MCF 10A (cell line): Measurements from ENCODE around the gene ANKRD23. TPM values are rescaled to one million over a fixed set of nuclear protein-coding genes. Genes with fewer than 3 reads are reported as not detected.

Experiments used
- BruUV-seq: library from RNA; stranded (reverse); fragments of 400-500 nt; replicated peaks from 2 replicates; lab custom pipeline; 2021; lab: Mats Ljungman, UMichigan
- CTCF ChIA-PET: fragments of 300-600 bp; sonication (Branson Sonifier 250); formaldehyde crosslinking; extraction: SDS; loops from one replicate; lab custom pipeline; 2021; ENCODE audit warnings: antibody characterized with exemption, inconsistent platforms; lab: Yijun Ruan, JAX
- POLR2A ChIA-PET: fragments of 300-600, 350-650 bp; sonication (Branson Sonifier 250); formaldehyde crosslinking; extraction: SDS; loops from one replicate; lab custom pipeline; 2020; ENCODE audit warnings: antibody characterized with exemption, inconsistent platforms; lab: Yijun Ruan, JAX
- DNase-seq: peaks from one replicate; pipeline ENCODE4 v3.0.0-alpha.2; 2018; ENCODE audit not compliant: unreplicated experiment
- H3K27ac Mint-ChIP-seq: one replicate; pipeline ENCODE4 v1.8.0; 2022; ENCODE audit warnings: mild to moderate bottlenecking, low read depth, mixed read lengths; ENCODE audit not compliant: unreplicated experiment
- H3K27me3 Mint-ChIP-seq: one replicate; pipeline ENCODE4 v1.8.0; 2022; ENCODE audit warnings: mixed read lengths; ENCODE audit not compliant: insufficient read depth, unreplicated experiment
- H3K36me3 Mint-ChIP-seq: one replicate; pipeline ENCODE4 v1.8.0; 2022; ENCODE audit warnings: mild to moderate bottlenecking, moderate library complexity, mixed read lengths; ENCODE audit not compliant: insufficient read depth, unreplicated experiment
- H3K4me1 Mint-ChIP-seq: one replicate; pipeline ENCODE4 v1.8.0; 2022; ENCODE audit warnings: mixed read lengths; ENCODE audit not compliant: insufficient read depth, unreplicated experiment
- H3K4me3 Mint-ChIP-seq: one replicate; pipeline ENCODE4 v1.8.0; 2022; ENCODE audit warnings: mild to moderate bottlenecking, moderate library complexity, mixed read lengths; ENCODE audit not compliant: unreplicated experiment
- H3K9me3 Mint-ChIP-seq: one replicate; pipeline ENCODE4 v1.8.0; 2022; ENCODE audit warnings: mixed read lengths; ENCODE audit not compliant: unreplicated experiment
- intact Hi-C: fragments of 100-400 bp; cut with micrococcal nuclease; formaldehyde crosslinking; loops from 2 replicates; pipeline ENCODE4 v1.14.1; 2022
- total RNA-seq: library from RNA; stranded (reverse); gene quantifications from 2 replicates; pipeline ENCODE4 v1.2.3, GENCODE V29; 2022
- TF ChIP-seq, protein P1 (sequence below): fragments of 200-600 bp; IDR thresholded peaks from one replicate; pipeline ENCODE4 v1.8.0; 2022; ENCODE audit warnings: antibody characterized with exemption, mild to moderate bottlenecking; ENCODE audit not compliant: unreplicated experiment

Gene ANKRD23
- total RNA-seq, 1 experiment from 2014 or later = 3.4 TPM

- no peaks in the 10 kb centered on the region for H3K27me3 Mint-ChIP-seq
- no peak for DNase-seq
- POLR2A ChIA-PET = interaction anchor here (1.4 to 1.5 kb wide), 2 partner anchors 10 to 18 kb away, joined by 3 to 4 read pairs; no protein-coding TSS in a partner anchor
- BruUV-seq = no TSS peak
- no peak overlapping the region for H3K4me3 Mint-ChIP-seq
- peaks cover 53% of the 10 kb centered on the region for H3K36me3 Mint-ChIP-seq
- H3K9me3 Mint-ChIP-seq = no peaks in the 10 kb centered on the region
- peaks cover 14% of the 10 kb centered on the region for H3K4me1 Mint-ChIP-seq
- intact Hi-C loops = no loop called here
- H3K27ac Mint-ChIP-seq = no peak overlapping the region
- CTCF ChIA-PET = interaction anchor here (0.6 kb wide), 2 partner anchors 8 to 33 kb away, joined by 3 to 4 read pairs; no protein-coding TSS in a partner anchor
- TF ChIP-seq, protein P1, sequence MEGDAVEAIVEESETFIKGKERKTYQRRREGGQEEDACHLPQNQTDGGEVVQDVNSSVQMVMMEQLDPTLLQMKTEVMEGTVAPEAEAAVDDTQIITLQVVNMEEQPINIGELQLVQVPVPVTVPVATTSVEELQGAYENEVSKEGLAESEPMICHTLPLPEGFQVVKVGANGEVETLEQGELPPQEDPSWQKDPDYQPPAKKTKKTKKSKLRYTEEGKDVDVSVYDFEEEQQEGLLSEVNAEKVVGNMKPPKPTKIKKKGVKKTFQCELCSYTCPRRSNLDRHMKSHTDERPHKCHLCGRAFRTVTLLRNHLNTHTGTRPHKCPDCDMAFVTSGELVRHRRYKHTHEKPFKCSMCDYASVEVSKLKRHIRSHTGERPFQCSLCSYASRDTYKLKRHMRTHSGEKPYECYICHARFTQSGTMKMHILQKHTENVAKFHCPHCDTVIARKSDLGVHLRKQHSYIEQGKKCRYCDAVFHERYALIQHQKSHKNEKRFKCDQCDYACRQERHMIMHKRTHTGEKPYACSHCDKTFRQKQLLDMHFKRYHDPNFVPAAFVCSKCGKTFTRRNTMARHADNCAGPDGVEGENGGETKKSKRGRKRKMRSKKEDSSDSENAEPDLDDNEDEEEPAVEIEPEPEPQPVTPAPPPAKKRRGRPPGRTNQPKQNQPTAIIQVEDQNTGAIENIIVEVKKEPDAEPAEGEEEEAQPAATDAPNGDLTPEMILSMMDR = no peak
Measured at GRCh38 chr2:96824079-96824870, 19.5 kb downstream of the ANKRD23 start.

DNA sequence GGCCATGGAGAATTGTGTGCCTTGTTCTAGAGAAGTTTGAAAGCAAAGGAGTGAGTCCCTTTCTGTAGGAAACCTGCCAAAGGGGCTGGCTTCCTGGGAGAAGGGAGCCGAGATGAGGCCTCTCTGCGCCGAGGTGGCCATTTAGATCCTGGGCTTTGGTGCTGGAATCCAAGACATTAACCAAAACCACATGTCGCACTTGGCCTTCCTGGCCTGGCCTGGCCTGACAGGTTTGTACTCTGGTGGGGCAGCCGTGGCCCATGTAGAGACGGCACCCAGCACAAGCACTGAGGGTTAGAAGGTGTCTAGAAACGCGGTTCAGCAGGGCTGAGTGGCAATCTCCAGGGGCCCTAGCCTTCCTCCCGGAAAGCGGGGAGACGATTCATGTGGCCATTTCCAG is 20.6 kb downstream of the ANKRD23 start:
- BruUV-seq = no TSS peak
- Mint-ChIP-seq H3K4me1 (peaks cover 19% of the 10 kb centered on the region), H3K36me3 (peaks cover 53% of the 10 kb centered on the region), H3K4me3 (no peak overlapping the region), H3K9me3 (no peaks in the 10 kb centered on the region), H3K27me3 (no peaks in the 10 kb centered on the region), H3K27ac (no peak overlapping the region)
- POLR2A ChIA-PET = interaction anchor here (1.5 kb wide), 1 partner anchor 19 kb away, joined by 3 read pairs; no protein-coding TSS in a partner anchor
- intact Hi-C loops = no loop called here
- TF ChIP-seq, protein P1 = no peak
- no peak for DNase-seq
- CTCF ChIA-PET = interaction anchor here (0.7 kb wide), 1 partner anchor 62 kb away, joined by 5 read pairs; no protein-coding TSS in a partner anchor

DNA sequence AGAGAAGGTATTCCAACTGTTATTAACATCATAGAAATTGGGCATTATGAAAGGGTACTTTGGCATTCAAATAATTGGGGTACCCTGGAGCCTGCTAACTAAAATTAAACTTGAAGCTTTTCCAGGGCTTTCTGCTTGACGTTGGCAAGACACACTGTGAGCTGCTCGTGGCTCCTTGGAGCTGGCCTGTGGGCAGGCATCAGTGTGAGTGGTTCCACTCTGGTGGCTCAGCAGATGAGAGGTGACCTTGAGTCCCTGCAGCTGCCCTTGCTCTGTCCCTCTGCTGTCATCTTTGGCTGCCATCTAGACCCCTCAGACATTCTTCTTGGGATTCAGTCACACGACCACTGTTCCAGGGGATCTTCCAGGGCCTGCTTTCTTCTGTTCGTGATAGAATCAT is 21.0 kb downstream of the ANKRD23 start:
- BruUV-seq = no TSS peak
- TF ChIP-seq, protein P1 = no peak
- POLR2A ChIA-PET = no interaction called here
- Mint-ChIP-seq H3K27ac (no peak overlapping the region), H3K4me3 (no peak overlapping the region), H3K9me3 (no peaks in the 10 kb centered on the region), H3K4me1 (peaks cover 20% of the 10 kb centered on the region), H3K36me3 (peaks cover 49% of the 10 kb centered on the region), H3K27me3 (no peaks in the 10 kb centered on the region)
- intact Hi-C loops = no loop called here
- CTCF ChIA-PET = interaction anchor here (0.6 to 1.0 kb wide), 3 partner anchors 12 to 273 kb away, joined by 3 to 5 read pairs (median 3); no protein-coding TSS in a partner anchor
- DNase-seq = no peak

DNA sequence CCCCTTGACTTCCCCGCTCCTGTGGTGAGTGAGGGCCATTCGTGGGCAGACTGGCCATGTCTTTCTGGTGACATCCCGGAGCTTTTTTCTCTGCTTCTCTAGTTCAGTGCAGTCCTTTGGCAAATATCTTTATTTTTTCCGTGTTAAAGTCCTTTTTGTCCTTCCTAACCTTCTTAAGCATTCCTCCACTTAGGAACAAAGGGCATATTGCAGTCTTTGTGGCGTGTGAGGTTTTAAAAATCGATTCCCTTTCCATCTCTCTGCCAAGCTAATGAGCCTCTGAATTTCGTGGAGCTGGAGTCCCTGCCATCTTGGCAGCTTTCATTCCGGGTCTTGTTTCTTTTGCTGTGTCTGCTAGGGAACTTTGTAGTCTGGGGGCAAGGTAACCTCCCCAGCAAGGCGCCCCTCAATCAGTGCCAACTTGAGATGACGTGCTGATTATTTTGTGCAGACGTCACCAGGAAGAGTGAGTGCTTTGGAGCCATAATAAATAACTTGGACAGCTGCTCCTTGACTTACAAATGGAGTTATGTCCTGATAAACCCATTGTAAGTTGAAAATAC is 22.6 kb downstream of the ANKRD23 start:
- Mint-ChIP-seq H3K27me3 (no peaks in the 10 kb centered on the region), H3K27ac (no peak overlapping the region), H3K4me1 (peaks cover 20% of the 10 kb centered on the region), H3K4me3 (no peak overlapping the region), H3K9me3 (no peaks in the 10 kb centered on the region), H3K36me3 (peaks cover 38% of the 10 kb centered on the region)
- BruUV-seq = no TSS peak
- intact Hi-C loops = no loop called here
- TF ChIP-seq, protein P1 = no peak
- ChIA-PET POLR2A (interaction anchor here (1.5 kb wide), 1 partner anchor 184 kb away, joined by 5 read pairs; no protein-coding TSS in a partner anchor), CTCF (interaction anchor here (1.3 to 1.4 kb wide), 2 partner anchors 10 to 129 kb away, joined by 4 to 7 read pairs; no protein-coding TSS in a partner anchor)
- no peak for DNase-seq
